Gastroesophageal sphincter (tissue), 4 donors: ENCODE measurements around the gene TBC1D2B. TPM values are rescaled to one million over a fixed set of nuclear protein-coding genes. Genes with fewer than 3 reads are reported as not detected.
A peak's percentile ranks its signal among the peaks of the same experiment; 100 is the strongest.

Experiments used
- ATAC-seq: fragments of 150-250 bp; one replicate; pipeline ENCODE4 v1.9.1; 2016; ENCODE audit warnings: mild to moderate bottlenecking, moderate library complexity
- H3K27ac ChIP-seq, 4 donors: fragments of 200-600 bp; sonication (generic) in 3 of 4; 1 replicate in 3 of 4; 2 replicates in 1 of 4; pipeline ENCODE4 v1.5.1; 2016 to 2019
- H3K27me3 ChIP-seq: fragments of 200-600 bp; sonication (generic); one replicate; pipeline ENCODE4 v1.5.1; 2019
- H3K36me3 ChIP-seq, 2 donors: fragments of 200-600 bp; sonication (generic); one replicate each; pipeline ENCODE4 v1.5.1; 2019; ENCODE audit warnings: control low read depth in 1 of 2
- H3K4me1 ChIP-seq, 3 donors: fragments of 200-600 bp; sonication (generic); 1 replicate in 2 of 3; 2 replicates in 1 of 3; pipeline ENCODE4 v1.5.1; 2016 to 2019; ENCODE audit warnings: control low read depth in 2 of 3
- H3K4me3 ChIP-seq, 2 donors: fragments of 200-600 bp; sonication (generic); one replicate each; pipeline ENCODE4 v1.5.1; 2019; ENCODE audit warnings: mild to moderate bottlenecking in 1 of 2, moderate library complexity in 1 of 2
- H3K9me3 ChIP-seq, 3 donors: fragments of 200-600 bp; sonication (generic); one replicate each; pipeline ENCODE4 v1.5.1; 2017 to 2019; ENCODE audit warnings: control low read depth in 2 of 3
- CTCF ChIP-seq, 4 experiments: fragments of 200-600 bp in 2 of 4; fragments of 450-650 bp in 2 of 4; sonication (generic) in 1 of 4; IDR thresholded peaks; one replicate each; pipeline ENCODE4 v1.5.1; 2017 to 2019; ENCODE audit warnings: antibody characterized with exemption in 4 of 4, mild to moderate bottlenecking in 2 of 4, moderate library complexity in 2 of 4
- EP300 ChIP-seq: sonication (generic); formaldehyde crosslinking; IDR thresholded peaks from one replicate; pipeline ENCODE4 v1.6.1; 2017; ENCODE audit warnings: antibody characterized with exemption, mild to moderate bottlenecking
- POLR2A ChIP-seq, 2 donors: fragments of 450-650 bp; IDR thresholded peaks; one replicate each; pipeline ENCODE4 v1.6.1; 2017; ENCODE audit warnings: antibody characterized with exemption in 2 of 2, mild to moderate bottlenecking in 2 of 2, moderate library complexity in 1 of 2
- POLR2AphosphoS5 ChIP-seq: sonication (generic); formaldehyde crosslinking; IDR thresholded peaks from one replicate; pipeline ENCODE4 v1.6.1; 2017; ENCODE audit warnings: antibody characterized with exemption
- WGBS, 2 donors: methylation state at CpG; one replicate each; pipeline ENCODE4 v1.1.5; 2018; ENCODE audit warnings: low coverage in 1 of 2; 5-methylcytosine and 5-hydroxymethylcytosine counted together
- total RNA-seq, 4 donors: library from RNA; depleted of rRNA; stranded (reverse); fragments of >200 nt; gene quantifications; one replicate each; pipeline ENCODE4 v1.1.0, GENCODE V29; 2016

Gene TBC1D2B
- total RNA-seq, 4 donors from 2014 or later = 36.9 to 51.7 (median 46.5) TPM

GRCh38 chr15:78012643-78013077 lies 64.9 kb downstream of the TBC1D2B start:
- no peak overlapping the region for H3K4me3 ChIP-seq
- TF ChIP-seq EP300 (no peak), POLR2AphosphoS5 (peak; percentile 85)
- H3K4me1 ChIP-seq = peaks cover 0 to 10% (median 9%) of the 10 kb centered on the region in 3 donors
- no peak overlapping the region for H3K27ac ChIP-seq
- ATAC-seq = peak; percentile 45
- no peaks in the 10 kb centered on the region for H3K27me3 ChIP-seq
- WGBS, 2 donors = 94 to 100% methylated on average over 2 to 6 of the region's 8 CpGs
- H3K36me3 ChIP-seq = peaks cover 0 to 99% of the 10 kb centered on the region in 2 donors
- no peaks in the 10 kb centered on the region for H3K9me3 ChIP-seq

GRCh38 chr15:78010067-78010466 lies 67.4 kb downstream of the TBC1D2B start:
- peaks cover 0 to 36% (median 24%) of the 10 kb centered on the region in 3 donors for H3K4me1 ChIP-seq
- H3K4me3 ChIP-seq = no peak overlapping the region
- H3K27ac ChIP-seq = no peak overlapping the region
- ATAC-seq = no peak
- no peaks in the 10 kb centered on the region for H3K9me3 ChIP-seq
- WGBS, 2 donors = 95 to 100% methylated on average over 2 to 3 of the region's 4 CpGs
- TF ChIP-seq POLR2AphosphoS5 (no peak), CTCF (IDR thresholded peaks at IDR 0.05) (no peak), EP300 (no peak), POLR2A (IDR thresholded peaks at IDR 0.05) (no peak)
- no peaks in the 10 kb centered on the region for H3K27me3 ChIP-seq
- H3K36me3 ChIP-seq = peaks cover 0 to 76% of the 10 kb centered on the region in 2 donors

- no CpG with 5 or more reads among the region's 17 CpGs for WGBS, 2 donors
- TF ChIP-seq POLR2AphosphoS5 = peak; percentile 52
- no peak for TF ChIP-seq EP300
- TF ChIP-seq POLR2A (IDR thresholded peaks at IDR 0.05) = no peak
- peak overlapping the region in 3 of 4 donors; percentile 34 to 65 (median 63) for H3K27ac ChIP-seq
- H3K4me3 ChIP-seq = no peak overlapping the region
- no peaks in the 10 kb centered on the region for H3K27me3 ChIP-seq
- H3K9me3 ChIP-seq = no peaks in the 10 kb centered on the region
- ATAC-seq = peak; percentile 65
- peaks cover 0 to 55% (median 39%) of the 10 kb centered on the region in 3 donors for H3K4me1 ChIP-seq
- peaks cover 0 to 65% of the 10 kb centered on the region in 2 donors for H3K36me3 ChIP-seq
Observed at GRCh38 chr15:78007964-78008886, 69.3 kb downstream of the TBC1D2B start.

GRCh38 chr15:78007211-78007931 lies 70.1 kb downstream of the TBC1D2B start:
- Histone ChIP-seq H3K9me3 (no peaks in the 10 kb centered on the region), H3K4me3 (no peak overlapping the region), H3K27me3 (no peaks in the 10 kb centered on the region), H3K27ac (peak overlapping the region in 3 of 4 donors; percentile 34 to 65 (median 63)), H3K4me1 (peaks cover 0 to 57% (median 39%) of the 10 kb centered on the region in 3 donors), H3K36me3 (peaks cover 0 to 65% of the 10 kb centered on the region in 2 donors)
- WGBS, 2 donors = 73 to 86% methylated on average over 6 to 7 of the region's 11 CpGs
- no peak for ATAC-seq
- no peak for TF ChIP-seq CTCF (IDR thresholded peaks at IDR 0.05)
- no peak for TF ChIP-seq EP300
- no peak for TF ChIP-seq POLR2AphosphoS5
- TF ChIP-seq POLR2A (IDR thresholded peaks at IDR 0.05) = no peak

GRCh38 chr15:78006567-78007205 lies 70.8 kb downstream of the TBC1D2B start:
- no peaks in the 10 kb centered on the region for H3K27me3 ChIP-seq
- H3K9me3 ChIP-seq = no peaks in the 10 kb centered on the region
- no peak for ATAC-seq
- peak overlapping the region in 3 of 4 donors; percentile 34 to 65 (median 63) for H3K27ac ChIP-seq
- 54 to 72% methylated on average over 5 to 9 of the region's 13 CpGs for WGBS, 2 donors
- H3K4me1 ChIP-seq = peaks cover 0 to 57% (median 39%) of the 10 kb centered on the region in 3 donors
- no peak overlapping the region for H3K4me3 ChIP-seq
- peaks cover 0 to 64% of the 10 kb centered on the region in 2 donors for H3K36me3 ChIP-seq
- TF ChIP-seq POLR2AphosphoS5 = peak; percentile 25
- TF ChIP-seq POLR2A (IDR thresholded peaks at IDR 0.05) = no peak
